Cardiac muscle cell (in vitro differentiated cells and primary cell): ENCODE measurements around the gene FOXA1. TPM values are rescaled to one million over a fixed set of nuclear protein-coding genes. Genes with fewer than 3 reads are reported as not detected.

Source experiments
- DNase-seq, 2 donors: peaks; one replicate each; pipeline versions ENCODE4 v3.0.0 to v3.0.0-alpha.2; 2010 to 2017; ENCODE audit warnings: low read depth in 1 of 2, low spot score in 1 of 2
- H3K27ac ChIP-seq: fragments of 200-600 bp; sonication (generic); 2 replicates; pipeline ENCODE4 v1.5.1; 2016
- H3K27me3 ChIP-seq: fragments of 200-600 bp; sonication (generic); 2 replicates; pipeline ENCODE4 v1.6.0; 2016; ENCODE audit warnings: control low read depth
- H3K36me3 ChIP-seq: fragments of 200-600 bp; sonication (generic); 2 replicates; pipeline ENCODE4 v1.5.1; 2016; ENCODE audit warnings: control low read depth
- H3K4me1 ChIP-seq: fragments of 200-600 bp; sonication (generic); 2 replicates; pipeline ENCODE4 v1.8.1; 2017; ENCODE audit warnings: low read depth, mild to moderate bottlenecking, mixed run types
- H3K4me3 ChIP-seq: fragments of 200-600 bp; sonication (generic); 2 replicates; pipeline ENCODE4 v1.5.1; 2016; ENCODE audit warnings: mild to moderate bottlenecking
- H3K9me3 ChIP-seq: fragments of 200-600 bp; sonication (generic); 2 replicates; pipeline ENCODE4 v1.5.1; 2017; ENCODE audit warnings: low read depth, mild to moderate bottlenecking, control low read depth
- CTCF ChIP-seq: IDR thresholded peaks from 2 replicates; pipeline ENCODE4 v1.5.1; 2012; ENCODE audit warnings: low read depth, mild to moderate bottlenecking, low read length
- polyA plus RNA-seq: library from polyadenylated mRNA; unstranded; fragments of >200 nt; fragmentation: Nextera tagmentation; extraction: Ambion mirVana; gene quantifications from 2 replicates; pipeline ENCODE4 v1.2.1, GENCODE V29; 2016
- total RNA-seq: library from RNA; depleted of rRNA; stranded (reverse); fragments of >200 nt; gene quantifications from 2 replicates; pipeline ENCODE4 v1.2.3, GENCODE V29; 2016

The FOXA1 gene
- total and polyA plus RNA-seq, 2 experiments from 2014 or later: 0.06 TPM; not detected in 1

DNA sequence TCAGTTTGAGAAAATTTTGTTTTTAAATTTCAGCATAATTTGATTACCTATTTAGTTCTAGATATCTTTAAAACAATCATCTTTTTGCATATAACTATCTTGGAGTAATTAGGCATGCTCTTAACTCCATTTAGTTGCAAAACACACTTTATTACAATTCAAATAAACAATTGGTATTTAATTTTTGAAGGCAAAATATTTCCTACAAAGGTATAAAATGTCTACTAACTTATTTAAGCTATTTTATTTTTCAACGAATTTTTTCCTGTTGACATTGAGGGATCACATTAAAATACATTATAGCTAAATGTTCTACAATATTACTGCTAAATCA, 8.3 kb downstream of the FOXA1 start:
- H3K9me3 ChIP-seq: no peaks in the 10 kb centered on the region
- DNase-seq: no peak
- no peak overlapping the region for H3K4me3 ChIP-seq
- TF ChIP-seq CTCF: no peak
- H3K4me1 ChIP-seq: peaks cover 2% of the 10 kb centered on the region
- peaks cover 100% of the 10 kb centered on the region for H3K27me3 ChIP-seq
- H3K27ac ChIP-seq: no peak overlapping the region
- no peaks in the 10 kb centered on the region for H3K36me3 ChIP-seq

DNA sequence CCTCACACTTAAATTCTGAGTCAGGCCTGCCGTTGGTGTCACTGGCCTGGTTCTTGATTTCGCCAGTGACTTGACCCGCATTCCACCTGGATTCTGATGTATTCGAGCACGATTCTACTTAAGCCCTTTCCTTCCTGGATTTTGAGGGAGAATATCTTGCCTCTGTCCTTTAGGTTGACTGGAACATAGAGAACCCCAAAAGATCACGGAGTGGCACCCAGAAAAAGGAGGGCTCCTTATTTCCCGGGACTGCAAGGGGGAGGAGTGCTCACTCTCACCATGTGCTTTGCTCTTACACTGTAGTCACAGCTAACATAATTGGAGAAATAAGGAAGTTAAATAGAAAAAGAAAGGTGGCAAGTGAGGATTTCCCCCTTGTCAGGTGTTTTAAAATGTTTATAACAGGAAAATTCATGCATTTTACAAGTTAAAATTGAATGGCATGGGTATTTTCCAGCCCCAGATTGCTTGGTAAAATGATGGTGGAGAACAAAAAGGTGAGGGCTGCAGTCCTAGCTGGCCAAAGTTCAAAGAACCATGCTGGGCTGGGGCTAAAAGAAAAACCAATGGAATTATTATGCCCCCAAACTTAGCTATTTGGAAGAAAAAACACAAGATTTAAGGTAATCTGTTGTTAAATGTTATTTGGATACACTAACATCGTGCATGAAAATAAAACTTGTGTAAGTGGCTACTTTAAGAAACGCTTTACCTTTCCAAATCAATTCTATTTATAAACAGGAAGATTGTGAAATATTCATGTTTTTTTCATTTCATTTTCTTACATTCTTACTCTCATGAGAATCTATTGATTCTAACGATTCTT, 8.9 kb downstream of the FOXA1 start:
- Histone ChIP-seq H3K4me1 (peaks cover 2% of the 10 kb centered on the region), H3K27ac (no peak overlapping the region), H3K4me3 (no peak overlapping the region), H3K9me3 (no peaks in the 10 kb centered on the region), H3K36me3 (no peaks in the 10 kb centered on the region), H3K27me3 (peaks cover 100% of the 10 kb centered on the region)
- TF ChIP-seq CTCF: no peak
- no peak for DNase-seq

DNA sequence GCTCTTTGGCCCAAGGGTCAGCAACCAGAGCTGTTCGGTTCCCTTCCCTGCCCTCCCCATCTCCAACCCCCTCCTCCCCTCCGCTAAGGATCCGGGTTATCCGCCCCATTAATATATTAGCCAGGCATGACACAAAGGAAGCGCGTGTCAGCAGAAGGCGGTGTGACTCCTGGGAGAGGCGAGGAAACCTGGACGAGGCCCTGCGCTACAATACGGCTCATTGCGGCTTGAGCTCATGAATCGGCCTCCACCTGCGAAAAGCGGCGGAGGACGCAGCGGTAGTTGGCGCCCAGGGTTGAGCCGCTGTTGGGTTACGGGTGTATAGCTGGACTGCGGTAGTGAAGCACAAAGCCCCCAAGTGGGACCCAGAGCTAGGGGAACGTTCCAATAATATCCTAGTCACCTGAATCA, 9.9 kb downstream of the FOXA1 start:
- H3K27ac ChIP-seq: no peak overlapping the region
- DNase-seq: no peak
- H3K4me1 ChIP-seq: peaks cover 2% of the 10 kb centered on the region
- H3K4me3 ChIP-seq: no peak overlapping the region
- TF ChIP-seq CTCF: no peak
- H3K27me3 ChIP-seq: peaks cover 100% of the 10 kb centered on the region
- H3K9me3 ChIP-seq: no peaks in the 10 kb centered on the region
- H3K36me3 ChIP-seq: no peaks in the 10 kb centered on the region

- Histone ChIP-seq H3K9me3 (no peaks in the 10 kb centered on the region), H3K27ac (no peak overlapping the region), H3K4me3 (no peak overlapping the region), H3K4me1 (peaks cover 2% of the 10 kb centered on the region), H3K36me3 (no peaks in the 10 kb centered on the region), H3K27me3 (peaks cover 100% of the 10 kb centered on the region)
- no peak for DNase-seq
- no peak for TF ChIP-seq CTCF
Measured at GRCh38 chr14:37584211-37585100, 10.6 kb downstream of the FOXA1 start.

DNA sequence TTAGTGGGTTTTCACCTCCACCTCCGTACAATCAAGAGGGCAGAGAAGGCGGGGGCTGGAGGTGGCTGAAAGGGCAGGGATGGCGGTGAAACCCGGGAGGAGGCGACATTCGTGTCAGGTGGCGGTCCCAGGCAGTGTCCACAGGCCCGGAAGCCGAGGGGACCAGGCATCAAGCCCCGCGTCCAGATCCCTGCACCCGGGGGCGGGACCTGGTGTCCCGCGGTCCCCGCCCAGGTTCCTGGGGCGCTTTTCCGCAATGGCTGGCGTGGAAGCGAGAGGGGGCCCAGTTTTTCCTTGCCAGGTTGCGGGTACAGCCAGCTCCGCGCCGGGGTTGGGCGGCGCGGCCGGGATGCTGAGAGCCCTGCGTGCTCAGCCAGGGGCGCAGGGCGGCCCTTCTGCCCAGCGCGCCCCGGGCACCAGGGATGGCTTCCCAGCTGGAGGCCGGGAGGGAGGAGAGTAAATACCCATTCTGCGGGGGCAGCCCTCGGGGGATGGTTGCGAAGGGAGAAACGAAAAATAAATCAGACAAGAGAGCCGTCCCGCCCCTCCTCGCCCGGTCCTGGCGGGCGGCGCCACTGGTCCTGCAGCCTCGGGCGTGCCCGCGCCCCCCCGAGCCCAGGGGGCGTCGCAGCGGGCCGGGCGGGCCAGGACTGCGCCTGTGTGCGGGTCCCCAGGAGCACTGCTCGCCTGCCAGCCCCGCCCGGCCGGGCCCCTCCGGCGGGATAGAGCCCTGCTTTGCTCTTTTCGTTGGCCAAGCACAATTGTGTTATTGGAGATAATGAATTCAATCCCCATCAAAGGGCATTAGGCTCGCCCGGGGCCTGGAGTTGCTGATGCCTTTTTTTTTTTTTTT, 11.5 kb downstream of the FOXA1 start:
- no peak for TF ChIP-seq CTCF
- Histone ChIP-seq H3K9me3 (no peaks in the 10 kb centered on the region), H3K27me3 (peaks cover 100% of the 10 kb centered on the region), H3K4me1 (peaks cover 2% of the 10 kb centered on the region), H3K4me3 (no peak overlapping the region), H3K27ac (no peak overlapping the region), H3K36me3 (no peaks in the 10 kb centered on the region)
- DNase-seq: no peak
